ENCODE measurements around the gene NKTR. TPM values are rescaled to one million over a fixed set of nuclear protein-coding genes. Genes with fewer than 3 reads are reported as not detected.

NKTR gene
- total and polyA plus RNA-seq, 9 of the 15 experiments (the other 6 are each of a cell fraction or from before 2014, with no cell fraction given) = 19.7 to 123 (median 92.6) TPM

- TF ChIP-seq ZNF586 (CRISPR knock-in tag; conservative IDR thresholded peaks at IDR 0.05) (no peak), ZNF197 (CRISPR knock-in tag; IDR thresholded peaks at IDR 0.05; ENCODE audit: low read depth) (peak; percentile 79), ZNF778 (CRISPR knock-in tag; IDR thresholded peaks at IDR 0.05) (no peak), SRSF7 (optimal IDR thresholded peaks at IDR 0.05; ENCODE audit: low read depth, low read length) (no peak), ZNF398 (CRISPR knock-in tag; IDR thresholded peaks at IDR 0.05) (no peak), VEZF1 (CRISPR knock-in tag; IDR thresholded peaks at IDR 0.05) (peak; percentile 97)
- TF ChIP-seq, protein P1, sequence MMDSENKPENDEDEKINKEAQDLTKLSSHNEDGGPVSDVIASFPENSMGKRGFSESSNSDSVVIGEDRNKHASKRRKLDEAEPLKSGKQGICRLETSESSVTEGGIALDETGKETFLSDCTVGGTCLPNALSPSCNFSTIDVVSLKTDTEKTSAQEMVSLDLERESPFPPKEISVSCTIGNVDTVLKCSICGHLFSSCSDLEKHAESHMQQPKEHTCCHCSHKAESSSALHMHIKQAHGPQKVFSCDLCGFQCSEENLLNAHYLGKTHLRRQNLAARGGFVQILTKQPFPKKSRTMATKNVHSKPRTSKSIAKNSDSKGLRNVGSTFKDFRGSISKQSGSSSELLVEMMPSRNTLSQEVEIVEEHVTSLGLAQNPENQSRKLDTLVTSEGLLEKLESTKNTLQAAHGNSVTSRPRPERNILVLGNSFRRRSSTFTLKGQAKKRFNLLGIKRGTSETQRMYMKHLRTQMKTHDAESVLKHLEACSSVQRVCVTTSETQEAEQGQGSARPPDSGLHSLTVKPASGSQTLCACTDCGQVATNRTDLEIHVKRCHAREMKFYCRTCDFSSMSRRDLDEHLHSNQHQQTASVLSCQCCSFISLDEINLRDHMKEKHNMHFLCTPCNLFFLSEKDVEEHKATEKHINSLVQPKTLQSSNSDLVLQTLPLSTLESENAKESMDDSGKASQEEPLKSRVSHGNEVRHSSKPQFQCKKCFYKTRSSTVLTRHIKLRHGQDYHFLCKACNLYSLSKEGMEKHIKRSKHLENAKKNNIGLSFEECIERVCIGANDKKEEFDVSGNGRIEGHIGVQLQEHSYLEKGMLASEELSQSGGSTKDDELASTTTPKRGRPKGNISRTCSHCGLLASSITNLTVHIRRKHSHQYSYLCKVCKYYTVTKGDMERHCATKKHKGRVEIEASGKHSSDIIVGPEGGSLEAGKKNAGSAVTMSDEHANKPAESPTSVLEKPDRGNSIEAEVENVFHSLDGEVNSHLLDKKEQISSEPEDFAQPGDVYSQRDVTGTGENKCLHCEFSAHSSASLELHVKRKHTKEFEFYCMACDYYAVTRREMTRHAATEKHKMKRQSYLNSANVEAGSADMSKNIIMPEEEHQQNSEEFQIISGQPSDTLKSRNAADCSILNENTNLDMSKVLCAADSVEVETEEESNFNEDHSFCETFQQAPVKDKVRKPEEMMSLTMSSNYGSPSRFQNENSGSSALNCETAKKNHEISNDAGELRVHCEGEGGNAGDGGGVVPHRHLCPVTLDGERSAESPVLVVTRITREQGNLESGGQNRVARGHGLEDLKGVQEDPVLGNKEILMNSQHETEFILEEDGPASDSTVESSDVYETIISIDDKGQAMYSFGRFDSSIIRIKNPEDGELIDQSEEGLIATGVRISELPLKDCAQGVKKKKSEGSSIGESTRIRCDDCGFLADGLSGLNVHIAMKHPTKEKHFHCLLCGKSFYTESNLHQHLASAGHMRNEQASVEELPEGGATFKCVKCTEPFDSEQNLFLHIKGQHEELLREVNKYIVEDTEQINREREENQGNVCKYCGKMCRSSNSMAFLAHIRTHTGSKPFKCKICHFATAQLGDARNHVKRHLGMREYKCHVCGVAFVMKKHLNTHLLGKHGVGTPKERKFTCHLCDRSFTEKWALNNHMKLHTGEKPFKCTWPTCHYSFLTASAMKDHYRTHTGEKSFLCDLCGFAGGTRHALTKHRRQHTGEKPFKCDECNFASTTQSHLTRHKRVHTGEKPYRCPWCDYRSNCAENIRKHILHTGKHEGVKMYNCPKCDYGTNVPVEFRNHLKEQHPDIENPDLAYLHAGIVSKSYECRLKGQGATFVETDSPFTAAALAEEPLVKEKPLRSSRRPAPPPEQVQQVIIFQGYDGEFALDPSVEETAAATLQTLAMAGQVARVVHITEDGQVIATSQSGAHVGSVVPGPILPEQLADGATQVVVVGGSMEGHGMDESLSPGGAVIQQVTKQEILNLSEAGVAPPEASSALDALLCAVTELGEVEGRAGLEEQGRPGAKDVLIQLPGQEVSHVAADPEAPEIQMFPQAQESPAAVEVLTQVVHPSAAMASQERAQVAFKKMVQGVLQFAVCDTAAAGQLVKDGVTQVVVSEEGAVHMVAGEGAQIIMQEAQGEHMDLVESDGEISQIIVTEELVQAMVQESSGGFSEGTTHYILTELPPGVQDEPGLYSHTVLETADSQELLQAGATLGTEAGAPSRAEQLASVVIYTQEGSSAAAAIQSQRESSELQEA (IDR thresholded peaks at IDR 0.05; ENCODE audit: low read depth) = no peak
- TF ChIP-seq, protein P2, sequence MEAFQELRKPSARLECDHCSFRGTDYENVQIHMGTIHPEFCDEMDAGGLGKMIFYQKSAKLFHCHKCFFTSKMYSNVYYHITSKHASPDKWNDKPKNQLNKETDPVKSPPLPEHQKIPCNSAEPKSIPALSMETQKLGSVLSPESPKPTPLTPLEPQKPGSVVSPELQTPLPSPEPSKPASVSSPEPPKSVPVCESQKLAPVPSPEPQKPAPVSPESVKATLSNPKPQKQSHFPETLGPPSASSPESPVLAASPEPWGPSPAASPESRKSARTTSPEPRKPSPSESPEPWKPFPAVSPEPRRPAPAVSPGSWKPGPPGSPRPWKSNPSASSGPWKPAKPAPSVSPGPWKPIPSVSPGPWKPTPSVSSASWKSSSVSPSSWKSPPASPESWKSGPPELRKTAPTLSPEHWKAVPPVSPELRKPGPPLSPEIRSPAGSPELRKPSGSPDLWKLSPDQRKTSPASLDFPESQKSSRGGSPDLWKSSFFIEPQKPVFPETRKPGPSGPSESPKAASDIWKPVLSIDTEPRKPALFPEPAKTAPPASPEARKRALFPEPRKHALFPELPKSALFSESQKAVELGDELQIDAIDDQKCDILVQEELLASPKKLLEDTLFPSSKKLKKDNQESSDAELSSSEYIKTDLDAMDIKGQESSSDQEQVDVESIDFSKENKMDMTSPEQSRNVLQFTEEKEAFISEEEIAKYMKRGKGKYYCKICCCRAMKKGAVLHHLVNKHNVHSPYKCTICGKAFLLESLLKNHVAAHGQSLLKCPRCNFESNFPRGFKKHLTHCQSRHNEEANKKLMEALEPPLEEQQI (IDR thresholded peaks at IDR 0.05) = no peak
- TF ChIP-seq, protein P3, sequence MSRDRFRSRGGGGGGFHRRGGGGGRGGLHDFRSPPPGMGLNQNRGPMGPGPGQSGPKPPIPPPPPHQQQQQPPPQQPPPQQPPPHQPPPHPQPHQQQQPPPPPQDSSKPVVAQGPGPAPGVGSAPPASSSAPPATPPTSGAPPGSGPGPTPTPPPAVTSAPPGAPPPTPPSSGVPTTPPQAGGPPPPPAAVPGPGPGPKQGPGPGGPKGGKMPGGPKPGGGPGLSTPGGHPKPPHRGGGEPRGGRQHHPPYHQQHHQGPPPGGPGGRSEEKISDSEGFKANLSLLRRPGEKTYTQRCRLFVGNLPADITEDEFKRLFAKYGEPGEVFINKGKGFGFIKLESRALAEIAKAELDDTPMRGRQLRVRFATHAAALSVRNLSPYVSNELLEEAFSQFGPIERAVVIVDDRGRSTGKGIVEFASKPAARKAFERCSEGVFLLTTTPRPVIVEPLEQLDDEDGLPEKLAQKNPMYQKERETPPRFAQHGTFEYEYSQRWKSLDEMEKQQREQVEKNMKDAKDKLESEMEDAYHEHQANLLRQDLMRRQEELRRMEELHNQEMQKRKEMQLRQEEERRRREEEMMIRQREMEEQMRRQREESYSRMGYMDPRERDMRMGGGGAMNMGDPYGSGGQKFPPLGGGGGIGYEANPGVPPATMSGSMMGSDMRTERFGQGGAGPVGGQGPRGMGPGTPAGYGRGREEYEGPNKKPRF (IDR thresholded peaks at IDR 0.05; ENCODE audit: low read depth, low read length) = no peak
Observed at GRCh38 chr3:42581709-42582473, 18.6 kb upstream of the NKTR start, which contains the start of gene SEC22C (continued).

Data from K562 (cell line).